ENCODE measurements around the gene DDX17. TPM values are rescaled to one million over a fixed set of nuclear protein-coding genes. Genes with fewer than 3 reads are reported as not detected.

Gene DDX17
- total RNA-seq, 1 experiment from 2014 or later: 399 TPM

DNA sequence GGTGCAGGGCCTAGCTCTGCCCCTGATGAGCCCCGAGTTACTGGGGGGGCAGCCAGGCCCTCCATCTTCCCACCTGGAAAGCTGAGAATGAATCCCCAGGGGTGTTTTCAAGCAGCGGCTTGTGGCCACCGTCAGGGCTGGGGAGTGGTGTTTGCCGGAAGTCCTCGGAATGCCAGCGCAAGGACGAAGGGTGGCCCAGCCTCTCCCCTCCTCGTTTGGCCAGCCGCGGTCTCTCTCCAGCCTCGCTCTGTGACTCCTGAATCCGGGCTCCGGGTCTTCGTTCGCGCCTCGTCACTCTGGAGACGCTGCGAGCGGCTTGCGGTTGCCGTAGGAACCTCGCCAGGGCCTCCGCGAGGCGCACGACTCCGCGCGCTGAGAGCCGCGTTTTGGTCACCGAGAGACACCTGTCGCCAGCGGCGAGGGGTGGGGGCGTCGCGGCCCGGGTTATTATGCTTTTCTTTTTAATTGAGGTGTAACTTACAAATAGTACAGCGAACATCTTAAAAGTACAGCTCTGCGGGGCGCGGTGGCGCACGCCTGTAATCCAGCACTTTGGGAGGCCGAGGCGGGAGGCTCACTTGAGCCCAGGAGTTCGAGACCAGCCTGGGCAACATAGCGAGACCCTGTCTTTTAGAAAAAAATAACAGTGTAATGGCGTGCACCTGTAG is 44.6 kb downstream of the DDX17 start (continued):
- TF ChIP-seq ZNF423 (CRISPR knock-in tag; IDR thresholded peaks at IDR 0.05) (no peak), FOXK1 (CRISPR knock-in tag; IDR thresholded peaks at IDR 0.05) (0 out of 2 replicates have a peak, but pooled peaks have one; percentile 39), PRRX2 (CRISPR knock-in tag; IDR thresholded peaks at IDR 0.05) (no peak), ETV6 (CRISPR knock-in tag; IDR thresholded peaks at IDR 0.05) (peak; percentile 64; the same call in 1 of the 2 replicates), MXD4 (CRISPR knock-in tag; IDR thresholded peaks at IDR 0.05; ENCODE audit: borderline replicate concordance) (no peak), GTF2I (CRISPR knock-in tag; conservative IDR thresholded peaks at IDR 0.05) (0 out of 2 replicates have a peak, but pooled peaks have one; percentile 80), FOXP1 (CRISPR knock-in tag; IDR thresholded peaks at IDR 0.05; ENCODE audit: borderline replicate concordance) (peak; percentile 68), TEAD4 (CRISPR knock-in tag; IDR thresholded peaks at IDR 0.05) (no peak), TEAD1 (CRISPR knock-in tag; IDR thresholded peaks at IDR 0.05) (peak; percentile 62; the same call in 1 of the 2 replicates), CREM (CRISPR knock-in tag; IDR thresholded peaks at IDR 0.05) (peak; percentile 57; the same call in 1 of the 2 replicates), TP53 (CRISPR knock-in tag; IDR thresholded peaks at IDR 0.05) (0 out of 2 replicates have a peak, but pooled peaks have one; percentile 41), SMAD3 (CRISPR knock-in tag; IDR thresholded peaks at IDR 0.05; ENCODE audit: borderline replicate concordance) (no peak), ZNF396 (CRISPR knock-in tag; IDR thresholded peaks at IDR 0.05; ENCODE audit: borderline replicate concordance) (no peak), ZNF138 (CRISPR knock-in tag; conservative IDR thresholded peaks at IDR 0.05) (no peak), SP1 (CRISPR knock-in tag; conservative IDR thresholded peaks at IDR 0.05) (peak; percentile 74), OVOL2 (CRISPR knock-in tag; IDR thresholded peaks at IDR 0.05; ENCODE audit: borderline replicate concordance) (no peak)
- TF ChIP-seq, protein P1, sequence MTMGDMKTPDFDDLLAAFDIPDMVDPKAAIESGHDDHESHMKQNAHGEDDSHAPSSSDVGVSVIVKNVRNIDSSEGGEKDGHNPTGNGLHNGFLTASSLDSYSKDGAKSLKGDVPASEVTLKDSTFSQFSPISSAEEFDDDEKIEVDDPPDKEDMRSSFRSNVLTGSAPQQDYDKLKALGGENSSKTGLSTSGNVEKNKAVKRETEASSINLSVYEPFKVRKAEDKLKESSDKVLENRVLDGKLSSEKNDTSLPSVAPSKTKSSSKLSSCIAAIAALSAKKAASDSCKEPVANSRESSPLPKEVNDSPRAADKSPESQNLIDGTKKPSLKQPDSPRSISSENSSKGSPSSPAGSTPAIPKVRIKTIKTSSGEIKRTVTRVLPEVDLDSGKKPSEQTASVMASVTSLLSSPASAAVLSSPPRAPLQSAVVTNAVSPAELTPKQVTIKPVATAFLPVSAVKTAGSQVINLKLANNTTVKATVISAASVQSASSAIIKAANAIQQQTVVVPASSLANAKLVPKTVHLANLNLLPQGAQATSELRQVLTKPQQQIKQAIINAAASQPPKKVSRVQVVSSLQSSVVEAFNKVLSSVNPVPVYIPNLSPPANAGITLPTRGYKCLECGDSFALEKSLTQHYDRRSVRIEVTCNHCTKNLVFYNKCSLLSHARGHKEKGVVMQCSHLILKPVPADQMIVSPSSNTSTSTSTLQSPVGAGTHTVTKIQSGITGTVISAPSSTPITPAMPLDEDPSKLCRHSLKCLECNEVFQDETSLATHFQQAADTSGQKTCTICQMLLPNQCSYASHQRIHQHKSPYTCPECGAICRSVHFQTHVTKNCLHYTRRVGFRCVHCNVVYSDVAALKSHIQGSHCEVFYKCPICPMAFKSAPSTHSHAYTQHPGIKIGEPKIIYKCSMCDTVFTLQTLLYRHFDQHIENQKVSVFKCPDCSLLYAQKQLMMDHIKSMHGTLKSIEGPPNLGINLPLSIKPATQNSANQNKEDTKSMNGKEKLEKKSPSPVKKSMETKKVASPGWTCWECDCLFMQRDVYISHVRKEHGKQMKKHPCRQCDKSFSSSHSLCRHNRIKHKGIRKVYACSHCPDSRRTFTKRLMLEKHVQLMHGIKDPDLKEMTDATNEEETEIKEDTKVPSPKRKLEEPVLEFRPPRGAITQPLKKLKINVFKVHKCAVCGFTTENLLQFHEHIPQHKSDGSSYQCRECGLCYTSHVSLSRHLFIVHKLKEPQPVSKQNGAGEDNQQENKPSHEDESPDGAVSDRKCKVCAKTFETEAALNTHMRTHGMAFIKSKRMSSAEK (CRISPR knock-in tag; IDR thresholded peaks at IDR 0.05; ENCODE audit: borderline replicate concordance): no peak
- TF ChIP-seq, protein P2, sequence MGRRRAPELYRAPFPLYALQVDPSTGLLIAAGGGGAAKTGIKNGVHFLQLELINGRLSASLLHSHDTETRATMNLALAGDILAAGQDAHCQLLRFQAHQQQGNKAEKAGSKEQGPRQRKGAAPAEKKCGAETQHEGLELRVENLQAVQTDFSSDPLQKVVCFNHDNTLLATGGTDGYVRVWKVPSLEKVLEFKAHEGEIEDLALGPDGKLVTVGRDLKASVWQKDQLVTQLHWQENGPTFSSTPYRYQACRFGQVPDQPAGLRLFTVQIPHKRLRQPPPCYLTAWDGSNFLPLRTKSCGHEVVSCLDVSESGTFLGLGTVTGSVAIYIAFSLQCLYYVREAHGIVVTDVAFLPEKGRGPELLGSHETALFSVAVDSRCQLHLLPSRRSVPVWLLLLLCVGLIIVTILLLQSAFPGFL (CRISPR knock-in tag; IDR thresholded peaks at IDR 0.05; ENCODE audit: borderline replicate concordance): no peak
- TF ChIP-seq, protein P3, sequence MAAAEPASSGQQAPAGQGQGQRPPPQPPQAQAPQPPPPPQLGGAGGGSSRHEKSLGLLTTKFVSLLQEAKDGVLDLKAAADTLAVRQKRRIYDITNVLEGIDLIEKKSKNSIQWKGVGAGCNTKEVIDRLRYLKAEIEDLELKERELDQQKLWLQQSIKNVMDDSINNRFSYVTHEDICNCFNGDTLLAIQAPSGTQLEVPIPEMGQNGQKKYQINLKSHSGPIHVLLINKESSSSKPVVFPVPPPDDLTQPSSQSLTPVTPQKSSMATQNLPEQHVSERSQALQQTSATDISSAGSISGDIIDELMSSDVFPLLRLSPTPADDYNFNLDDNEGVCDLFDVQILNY (CRISPR knock-in tag; IDR thresholded peaks at IDR 0.05): peak; percentile 51; the same call in 1 of the 2 replicates
- TF ChIP-seq, protein P4, sequence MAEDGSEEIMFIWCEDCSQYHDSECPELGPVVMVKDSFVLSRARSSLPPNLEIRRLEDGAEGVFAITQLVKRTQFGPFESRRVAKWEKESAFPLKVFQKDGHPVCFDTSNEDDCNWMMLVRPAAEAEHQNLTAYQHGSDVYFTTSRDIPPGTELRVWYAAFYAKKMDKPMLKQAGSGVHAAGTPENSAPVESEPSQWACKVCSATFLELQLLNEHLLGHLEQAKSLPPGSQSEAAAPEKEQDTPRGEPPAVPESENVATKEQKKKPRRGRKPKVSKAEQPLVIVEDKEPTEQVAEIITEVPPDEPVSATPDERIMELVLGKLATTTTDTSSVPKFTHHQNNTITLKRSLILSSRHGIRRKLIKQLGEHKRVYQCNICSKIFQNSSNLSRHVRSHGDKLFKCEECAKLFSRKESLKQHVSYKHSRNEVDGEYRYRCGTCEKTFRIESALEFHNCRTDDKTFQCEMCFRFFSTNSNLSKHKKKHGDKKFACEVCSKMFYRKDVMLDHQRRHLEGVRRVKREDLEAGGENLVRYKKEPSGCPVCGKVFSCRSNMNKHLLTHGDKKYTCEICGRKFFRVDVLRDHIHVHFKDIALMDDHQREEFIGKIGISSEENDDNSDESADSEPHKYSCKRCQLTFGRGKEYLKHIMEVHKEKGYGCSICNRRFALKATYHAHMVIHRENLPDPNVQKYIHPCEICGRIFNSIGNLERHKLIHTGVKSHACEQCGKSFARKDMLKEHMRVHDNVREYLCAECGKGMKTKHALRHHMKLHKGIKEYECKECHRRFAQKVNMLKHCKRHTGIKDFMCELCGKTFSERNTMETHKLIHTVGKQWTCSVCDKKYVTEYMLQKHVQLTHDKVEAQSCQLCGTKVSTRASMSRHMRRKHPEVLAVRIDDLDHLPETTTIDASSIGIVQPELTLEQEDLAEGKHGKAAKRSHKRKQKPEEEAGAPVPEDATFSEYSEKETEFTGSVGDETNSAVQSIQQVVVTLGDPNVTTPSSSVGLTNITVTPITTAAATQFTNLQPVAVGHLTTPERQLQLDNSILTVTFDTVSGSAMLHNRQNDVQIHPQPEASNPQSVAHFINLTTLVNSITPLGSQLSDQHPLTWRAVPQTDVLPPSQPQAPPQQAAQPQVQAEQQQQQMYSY (CRISPR knock-in tag; IDR thresholded peaks at IDR 0.05): peak; percentile 100
- TF ChIP-seq, protein P5, sequence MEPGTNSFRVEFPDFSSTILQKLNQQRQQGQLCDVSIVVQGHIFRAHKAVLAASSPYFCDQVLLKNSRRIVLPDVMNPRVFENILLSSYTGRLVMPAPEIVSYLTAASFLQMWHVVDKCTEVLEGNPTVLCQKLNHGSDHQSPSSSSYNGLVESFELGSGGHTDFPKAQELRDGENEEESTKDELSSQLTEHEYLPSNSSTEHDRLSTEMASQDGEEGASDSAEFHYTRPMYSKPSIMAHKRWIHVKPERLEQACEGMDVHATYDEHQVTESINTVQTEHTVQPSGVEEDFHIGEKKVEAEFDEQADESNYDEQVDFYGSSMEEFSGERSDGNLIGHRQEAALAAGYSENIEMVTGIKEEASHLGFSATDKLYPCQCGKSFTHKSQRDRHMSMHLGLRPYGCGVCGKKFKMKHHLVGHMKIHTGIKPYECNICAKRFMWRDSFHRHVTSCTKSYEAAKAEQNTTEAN (CRISPR knock-in tag; IDR thresholded peaks at IDR 0.05): no peak
- TF ChIP-seq, protein P6, sequence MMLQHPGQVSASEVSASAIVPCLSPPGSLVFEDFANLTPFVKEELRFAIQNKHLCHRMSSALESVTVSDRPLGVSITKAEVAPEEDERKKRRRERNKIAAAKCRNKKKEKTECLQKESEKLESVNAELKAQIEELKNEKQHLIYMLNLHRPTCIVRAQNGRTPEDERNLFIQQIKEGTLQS (CRISPR knock-in tag; conservative IDR thresholded peaks at IDR 0.05): no peak
- TF ChIP-seq, protein P7, sequence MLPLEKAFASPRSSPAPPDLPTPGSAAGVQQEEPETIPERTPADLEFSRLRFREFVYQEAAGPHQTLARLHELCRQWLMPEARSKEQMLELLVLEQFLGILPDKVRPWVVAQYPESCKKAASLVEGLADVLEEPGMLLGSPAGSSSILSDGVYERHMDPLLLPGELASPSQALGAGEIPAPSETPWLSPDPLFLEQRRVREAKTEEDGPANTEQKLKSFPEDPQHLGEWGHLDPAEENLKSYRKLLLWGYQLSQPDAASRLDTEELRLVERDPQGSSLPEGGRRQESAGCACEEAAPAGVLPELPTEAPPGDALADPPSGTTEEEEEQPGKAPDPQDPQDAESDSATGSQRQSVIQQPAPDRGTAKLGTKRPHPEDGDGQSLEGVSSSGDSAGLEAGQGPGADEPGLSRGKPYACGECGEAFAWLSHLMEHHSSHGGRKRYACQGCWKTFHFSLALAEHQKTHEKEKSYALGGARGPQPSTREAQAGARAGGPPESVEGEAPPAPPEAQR (CRISPR knock-in tag; IDR thresholded peaks at IDR 0.05): no peak
- TF ChIP-seq, protein P8, sequence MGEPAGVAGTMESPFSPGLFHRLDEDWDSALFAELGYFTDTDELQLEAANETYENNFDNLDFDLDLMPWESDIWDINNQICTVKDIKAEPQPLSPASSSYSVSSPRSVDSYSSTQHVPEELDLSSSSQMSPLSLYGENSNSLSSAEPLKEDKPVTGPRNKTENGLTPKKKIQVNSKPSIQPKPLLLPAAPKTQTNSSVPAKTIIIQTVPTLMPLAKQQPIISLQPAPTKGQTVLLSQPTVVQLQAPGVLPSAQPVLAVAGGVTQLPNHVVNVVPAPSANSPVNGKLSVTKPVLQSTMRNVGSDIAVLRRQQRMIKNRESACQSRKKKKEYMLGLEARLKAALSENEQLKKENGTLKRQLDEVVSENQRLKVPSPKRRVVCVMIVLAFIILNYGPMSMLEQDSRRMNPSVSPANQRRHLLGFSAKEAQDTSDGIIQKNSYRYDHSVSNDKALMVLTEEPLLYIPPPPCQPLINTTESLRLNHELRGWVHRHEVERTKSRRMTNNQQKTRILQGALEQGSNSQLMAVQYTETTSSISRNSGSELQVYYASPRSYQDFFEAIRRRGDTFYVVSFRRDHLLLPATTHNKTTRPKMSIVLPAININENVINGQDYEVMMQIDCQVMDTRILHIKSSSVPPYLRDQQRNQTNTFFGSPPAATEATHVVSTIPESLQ (CRISPR knock-in tag; IDR thresholded peaks at IDR 0.05): no peak

Measured in WTC11 (cell line).